Astrocyte (in vitro differentiated cells and primary cell): ENCODE results near the gene SGPL1. TPM values are rescaled to one million over a fixed set of nuclear protein-coding genes. Genes with fewer than 3 reads are reported as not detected.
A peak's percentile ranks its signal among the peaks of the same experiment; 100 is the strongest.

Experiments used
- DNase-seq: peaks from one replicate; pipeline ENCODE4 v3.0.0-alpha.2; 2010; ENCODE audit warnings: low read depth
- FAIRE-seq: peaks from 2 replicates; lab custom pipeline; 2011; peaks lifted over from hg19 to GRCh38; lab: Jason Lieb, UNC
- H2AFZ ChIP-seq: 2 replicates; pipeline ENCODE4 v1.6.0; 2012; ENCODE audit warnings: low read depth, low read length, inconsistent platforms
- H3K27ac ChIP-seq: 2 replicates; pipeline ENCODE4 v1.5.1; 2011; ENCODE audit warnings: low read depth, low read length, inconsistent platforms
- H3K27me3 ChIP-seq: 2 replicates; pipeline ENCODE4 v1.6.0; 2011; ENCODE audit warnings: low read length, inconsistent platforms; ENCODE audit not compliant: insufficient read depth
- H3K36me3 ChIP-seq: 2 replicates; pipeline ENCODE4 v1.5.1; 2011; ENCODE audit warnings: low read length, inconsistent platforms; ENCODE audit not compliant: insufficient read depth
- H3K4me1 ChIP-seq: 2 replicates; pipeline ENCODE4 v1.5.1; 2011; ENCODE audit warnings: low read length, inconsistent platforms; ENCODE audit not compliant: insufficient read depth
- H3K4me2 ChIP-seq: 2 replicates; pipeline ENCODE4 v1.6.0; 2012; ENCODE audit warnings: low read length, inconsistent platforms
- H3K4me3 ChIP-seq: 2 replicates; pipeline ENCODE4 v1.5.1; 2011; ENCODE audit warnings: low read depth, mild to moderate bottlenecking, low read length, inconsistent platforms; ENCODE audit not compliant: insufficient read depth
- H3K79me2 ChIP-seq: 2 replicates; pipeline ENCODE4 v1.6.0; 2012; ENCODE audit warnings: mild to moderate bottlenecking, low read length, inconsistent platforms; ENCODE audit not compliant: insufficient read depth
- H3K9ac ChIP-seq: 2 replicates; pipeline ENCODE4 v1.6.0; 2012; ENCODE audit warnings: mild to moderate bottlenecking, low read length, inconsistent platforms
- H3K9me3 ChIP-seq: 2 replicates; pipeline ENCODE4 v1.5.1; 2012; ENCODE audit warnings: low read depth, mild to moderate bottlenecking, low read length, inconsistent platforms; ENCODE audit not compliant: insufficient read depth
- H4K20me1 ChIP-seq: 2 replicates; pipeline ENCODE4 v1.6.0; 2012; ENCODE audit warnings: low read length, inconsistent platforms; ENCODE audit not compliant: insufficient read depth
- H3K27ac Mint-ChIP-seq: one replicate; pipeline ENCODE4 v1.8.0; 2021; ENCODE audit warnings: mild to moderate bottlenecking, mixed read lengths; ENCODE audit not compliant: unreplicated experiment
- H3K27me3 Mint-ChIP-seq: one replicate; pipeline ENCODE4 v1.8.0; 2021; ENCODE audit warnings: low read depth, mixed read lengths; ENCODE audit not compliant: unreplicated experiment
- H3K36me3 Mint-ChIP-seq: one replicate; pipeline ENCODE4 v1.8.0; 2021; ENCODE audit warnings: low read depth, mixed read lengths; ENCODE audit not compliant: unreplicated experiment
- H3K4me1 Mint-ChIP-seq: one replicate; pipeline ENCODE4 v1.8.0; 2021; ENCODE audit warnings: low read depth, mixed read lengths; ENCODE audit not compliant: unreplicated experiment
- H3K4me3 Mint-ChIP-seq: one replicate; pipeline ENCODE4 v1.8.0; 2021; ENCODE audit warnings: mild to moderate bottlenecking, moderate library complexity, mixed read lengths; ENCODE audit not compliant: unreplicated experiment
- H3K9me3 Mint-ChIP-seq: one replicate; pipeline ENCODE4 v1.8.0; 2021; ENCODE audit warnings: mild to moderate bottlenecking, mixed read lengths; ENCODE audit not compliant: unreplicated experiment
- EZH2 ChIP-seq: IDR thresholded peaks from 2 replicates; pipeline ENCODE4 v1.6.1; 2012; ENCODE audit warnings: mild to moderate bottlenecking, low read length, inconsistent platforms; ENCODE audit not compliant: insufficient read depth
- total RNA-seq: library from RNA; stranded (reverse); gene quantifications from 2 replicates; pipeline ENCODE4 v1.2.1, GENCODE V29; 2021
- TF ChIP-seq, protein P1 (sequence below): IDR thresholded peaks from 2 replicates; pipeline ENCODE4 v1.5.1; 2011; ENCODE audit warnings: low read depth, mild to moderate bottlenecking, inconsistent platforms, low read length, moderate library complexity; ENCODE audit not compliant: insufficient read depth

SGPL1 gene
- total RNA-seq, 1 donor from 2014 or later, result 101 TPM

DNA sequence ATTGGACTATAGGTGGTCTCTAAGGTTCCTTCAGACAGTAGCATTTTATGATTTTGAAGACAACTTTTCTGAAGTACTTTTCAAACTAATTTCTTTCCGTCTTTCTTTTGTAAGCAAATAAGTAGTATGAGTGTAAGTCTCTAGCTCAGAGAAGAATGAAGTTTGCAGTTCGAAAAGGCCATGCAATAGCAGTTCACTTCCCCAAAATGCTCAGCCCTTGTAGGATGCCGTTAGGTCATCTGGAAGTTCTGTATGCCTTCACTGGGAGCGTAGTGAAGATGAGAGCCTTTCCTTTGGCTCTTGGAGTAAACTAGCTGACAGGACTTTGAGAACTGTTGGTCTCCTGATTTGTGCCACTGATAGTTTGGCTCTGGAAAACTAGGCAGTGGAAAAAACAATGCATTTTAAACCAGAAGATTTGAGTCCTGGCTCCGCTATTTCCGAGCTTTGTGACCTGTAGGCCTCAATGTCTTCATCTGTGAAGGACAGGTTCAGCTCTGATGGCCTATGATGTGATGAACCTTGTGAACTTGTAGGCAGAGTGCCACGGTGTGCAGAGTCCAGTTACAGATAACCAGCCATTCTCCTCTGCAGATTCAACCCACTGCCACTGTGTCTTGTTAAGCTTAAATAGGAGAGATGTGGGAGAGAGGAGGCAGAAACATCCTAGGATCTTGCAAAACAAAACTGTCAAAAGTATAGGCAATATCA lies 18.8 kb downstream of the SGPL1 start:
- no peaks in the 10 kb centered on the region for H3K27me3 ChIP-seq
- peak overlapping the region; percentile 73 for H3K4me2 ChIP-seq
- Mint-ChIP-seq H3K9me3 (no peaks in the 10 kb centered on the region), H3K4me1 (peaks cover 66% of the 10 kb centered on the region), H3K27me3 (no peaks in the 10 kb centered on the region), H3K27ac (peak overlapping the region; percentile 98), H3K36me3 (peaks cover 10% of the 10 kb centered on the region), H3K4me3 (no peak overlapping the region)
- H3K4me3 ChIP-seq, result peak overlapping the region; percentile 22
- DNase-seq (no peak), FAIRE-seq (no peak)
- no peak overlapping the region for H2AFZ ChIP-seq
- no peaks in the 10 kb centered on the region for H3K9me3 ChIP-seq
- peaks cover 69% of the 10 kb centered on the region for H3K79me2 ChIP-seq
- H3K9ac ChIP-seq, result peak overlapping the region; percentile 76
- H4K20me1 ChIP-seq, result peaks cover 7% of the 10 kb centered on the region
- TF ChIP-seq EZH2, result no peak
- TF ChIP-seq, protein P1, sequence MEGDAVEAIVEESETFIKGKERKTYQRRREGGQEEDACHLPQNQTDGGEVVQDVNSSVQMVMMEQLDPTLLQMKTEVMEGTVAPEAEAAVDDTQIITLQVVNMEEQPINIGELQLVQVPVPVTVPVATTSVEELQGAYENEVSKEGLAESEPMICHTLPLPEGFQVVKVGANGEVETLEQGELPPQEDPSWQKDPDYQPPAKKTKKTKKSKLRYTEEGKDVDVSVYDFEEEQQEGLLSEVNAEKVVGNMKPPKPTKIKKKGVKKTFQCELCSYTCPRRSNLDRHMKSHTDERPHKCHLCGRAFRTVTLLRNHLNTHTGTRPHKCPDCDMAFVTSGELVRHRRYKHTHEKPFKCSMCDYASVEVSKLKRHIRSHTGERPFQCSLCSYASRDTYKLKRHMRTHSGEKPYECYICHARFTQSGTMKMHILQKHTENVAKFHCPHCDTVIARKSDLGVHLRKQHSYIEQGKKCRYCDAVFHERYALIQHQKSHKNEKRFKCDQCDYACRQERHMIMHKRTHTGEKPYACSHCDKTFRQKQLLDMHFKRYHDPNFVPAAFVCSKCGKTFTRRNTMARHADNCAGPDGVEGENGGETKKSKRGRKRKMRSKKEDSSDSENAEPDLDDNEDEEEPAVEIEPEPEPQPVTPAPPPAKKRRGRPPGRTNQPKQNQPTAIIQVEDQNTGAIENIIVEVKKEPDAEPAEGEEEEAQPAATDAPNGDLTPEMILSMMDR, result no peak
- peaks cover 56% of the 10 kb centered on the region for H3K4me1 ChIP-seq
- H3K27ac ChIP-seq, result peak overlapping the region; percentile 90
- H3K36me3 ChIP-seq, result no peaks in the 10 kb centered on the region

DNA sequence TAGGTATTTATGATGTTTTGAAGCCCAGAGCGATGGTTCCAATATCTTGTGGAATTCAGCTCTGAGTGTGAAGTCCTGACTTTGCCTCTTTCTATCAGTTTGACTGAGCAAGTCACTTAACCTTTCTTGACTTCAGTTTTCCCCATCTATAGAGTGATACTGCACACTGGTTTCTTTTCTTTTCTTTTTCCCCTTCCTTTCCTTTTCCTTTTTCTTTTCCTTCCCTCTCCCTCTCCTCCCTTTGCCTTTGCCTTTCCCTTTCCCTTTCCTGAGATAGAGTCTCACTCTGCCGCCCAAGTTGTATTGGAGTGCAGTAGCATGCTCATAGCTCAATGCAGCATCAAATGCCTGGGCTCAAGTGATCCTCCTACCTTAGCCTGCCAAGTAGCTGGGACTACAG lies 20.6 kb downstream of the SGPL1 start:
- Mint-ChIP-seq H3K27ac (peak overlapping the region; percentile 80), H3K36me3 (peaks cover 19% of the 10 kb centered on the region), H3K4me1 (peaks cover 51% of the 10 kb centered on the region), H3K27me3 (no peaks in the 10 kb centered on the region), H3K4me3 (no peak overlapping the region), H3K9me3 (no peaks in the 10 kb centered on the region)
- Histone ChIP-seq H3K4me2 (peak overlapping the region; percentile 60), H3K79me2 (peaks cover 71% of the 10 kb centered on the region), H4K20me1 (peaks cover 20% of the 10 kb centered on the region), H3K9me3 (no peaks in the 10 kb centered on the region), H3K9ac (peak overlapping the region; percentile 42), H3K4me1 (peaks cover 47% of the 10 kb centered on the region), H3K27ac (peak overlapping the region; percentile 61), H3K27me3 (no peaks in the 10 kb centered on the region), H3K4me3 (no peak overlapping the region), H2AFZ (no peak overlapping the region), H3K36me3 (peaks cover 2% of the 10 kb centered on the region)
- DNase-seq (no peak), FAIRE-seq (peak; percentile 9)
- TF ChIP-seq, protein P1, result no peak
- TF ChIP-seq EZH2, result no peak

DNA sequence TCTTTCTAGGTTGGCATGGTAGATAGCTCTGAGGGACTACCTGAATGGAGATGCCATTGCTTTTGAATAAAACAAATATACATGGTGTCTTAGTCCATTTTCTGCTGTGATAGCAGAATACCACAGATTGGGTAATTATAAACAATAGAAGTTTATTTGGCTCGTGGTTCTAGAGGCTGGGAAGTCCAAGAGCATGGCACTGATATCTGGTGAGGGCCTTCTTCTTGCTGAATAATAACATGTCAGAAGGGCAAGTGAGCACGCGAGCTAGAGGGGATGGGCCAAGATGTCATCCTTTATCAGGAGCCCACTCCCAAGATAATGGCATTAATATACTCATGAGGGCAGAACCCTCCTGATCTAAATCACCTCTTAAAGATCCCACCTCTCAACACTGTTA lies 21.9 kb downstream of the SGPL1 start:
- H3K27ac ChIP-seq, result no peak overlapping the region
- peaks cover 34% of the 10 kb centered on the region for H3K4me1 ChIP-seq
- TF ChIP-seq, protein P1, result no peak
- no peak for TF ChIP-seq EZH2
- no peak overlapping the region for H3K4me3 ChIP-seq
- peaks cover 22% of the 10 kb centered on the region for H4K20me1 ChIP-seq
- H3K4me2 ChIP-seq, result no peak overlapping the region
- peaks cover 3% of the 10 kb centered on the region for H3K36me3 ChIP-seq
- Mint-ChIP-seq H3K36me3 (peaks cover 27% of the 10 kb centered on the region), H3K9me3 (no peaks in the 10 kb centered on the region), H3K4me1 (peaks cover 39% of the 10 kb centered on the region), H3K27ac (no peak overlapping the region), H3K27me3 (no peaks in the 10 kb centered on the region), H3K4me3 (no peak overlapping the region)
- peaks cover 79% of the 10 kb centered on the region for H3K79me2 ChIP-seq
- no peaks in the 10 kb centered on the region for H3K9me3 ChIP-seq
- no peaks in the 10 kb centered on the region for H3K27me3 ChIP-seq
- H3K9ac ChIP-seq, result no peak overlapping the region
- DNase-seq (no peak), FAIRE-seq (no peak)
- H2AFZ ChIP-seq, result no peak overlapping the region
